ENCODE data around the gene ZNF79. TPM values are rescaled to one million over a fixed set of nuclear protein-coding genes. Genes with fewer than 3 reads are reported as not detected.
A peak's percentile ranks its signal among the peaks of the same experiment; 100 is the strongest.

The ZNF79 gene
- total and polyA plus RNA-seq, 2 experiments from 2014 or later = 2.2 to 6.3 TPM

DNA sequence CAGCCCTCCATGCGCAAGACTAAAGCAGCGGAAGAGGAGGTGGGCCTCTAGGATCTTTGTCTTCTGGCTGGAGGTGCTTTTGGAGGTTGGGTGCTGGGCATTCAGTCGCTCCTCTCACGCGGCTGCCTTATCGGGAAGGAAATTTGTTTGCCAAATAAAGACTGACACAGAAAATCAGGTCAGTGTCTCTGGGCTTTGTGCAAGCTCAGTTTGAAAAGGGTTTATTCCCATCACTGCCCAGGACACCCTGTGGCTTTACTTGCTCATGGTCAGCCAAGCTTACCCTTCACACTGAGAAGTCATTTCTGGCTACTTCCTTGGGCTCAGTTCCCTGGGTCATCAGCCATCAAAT, 16.7 kb upstream of the ZNF79 start:
- no peaks in the 10 kb centered on the region for H3K36me3 ChIP-seq (ENCODE audit: insufficient read depth)
- DNase-seq (ENCODE audit: low spot score) = no peak
- no peak overlapping the region for H2AFZ ChIP-seq
- H3K4me1 ChIP-seq (ENCODE audit: insufficient read depth) = no peaks in the 10 kb centered on the region
- H3K27ac ChIP-seq (ENCODE audit: low read depth) = peak overlapping the region; percentile 69; the same call in 1 of the 2 replicates
- Mint-ChIP-seq H3K27me3 (ENCODE audit: insufficient read depth, low read depth, poor library complexity) (peaks cover 10% of the 10 kb centered on the region), H3K9me3 (no peaks in the 10 kb centered on the region), H3K4me3 (no peak overlapping the region), H3K36me3 (ENCODE audit: low read depth) (peaks cover 2% of the 10 kb centered on the region), H3K27ac (no peak overlapping the region), H3K4me1 (peaks cover 2% of the 10 kb centered on the region; the same call in 2 of the 3 replicates)
- no peak overlapping the region for H3K4me2 ChIP-seq
- no peaks in the 10 kb centered on the region for H3F3A ChIP-seq (replicated peaks; ENCODE audit: low read depth)
- H3K27me3 ChIP-seq (ENCODE audit: insufficient read depth) = no peaks in the 10 kb centered on the region
- H3K4me3 ChIP-seq = no peak overlapping the region
- no peaks in the 10 kb centered on the region for H4K20me1 ChIP-seq (replicated peaks; ENCODE audit: insufficient read depth)
- TF ChIP-seq, protein P1, sequence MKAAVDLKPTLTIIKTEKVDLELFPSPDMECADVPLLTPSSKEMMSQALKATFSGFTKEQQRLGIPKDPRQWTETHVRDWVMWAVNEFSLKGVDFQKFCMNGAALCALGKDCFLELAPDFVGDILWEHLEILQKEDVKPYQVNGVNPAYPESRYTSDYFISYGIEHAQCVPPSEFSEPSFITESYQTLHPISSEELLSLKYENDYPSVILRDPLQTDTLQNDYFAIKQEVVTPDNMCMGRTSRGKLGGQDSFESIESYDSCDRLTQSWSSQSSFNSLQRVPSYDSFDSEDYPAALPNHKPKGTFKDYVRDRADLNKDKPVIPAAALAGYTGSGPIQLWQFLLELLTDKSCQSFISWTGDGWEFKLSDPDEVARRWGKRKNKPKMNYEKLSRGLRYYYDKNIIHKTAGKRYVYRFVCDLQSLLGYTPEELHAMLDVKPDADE (IDR thresholded peaks at IDR 0.05) = no peak
- TF ChIP-seq ZNF331 (CRISPR knock-in tag; IDR thresholded peaks at IDR 0.05; ENCODE audit: low read depth) = no peak
- TF ChIP-seq, protein P2, sequence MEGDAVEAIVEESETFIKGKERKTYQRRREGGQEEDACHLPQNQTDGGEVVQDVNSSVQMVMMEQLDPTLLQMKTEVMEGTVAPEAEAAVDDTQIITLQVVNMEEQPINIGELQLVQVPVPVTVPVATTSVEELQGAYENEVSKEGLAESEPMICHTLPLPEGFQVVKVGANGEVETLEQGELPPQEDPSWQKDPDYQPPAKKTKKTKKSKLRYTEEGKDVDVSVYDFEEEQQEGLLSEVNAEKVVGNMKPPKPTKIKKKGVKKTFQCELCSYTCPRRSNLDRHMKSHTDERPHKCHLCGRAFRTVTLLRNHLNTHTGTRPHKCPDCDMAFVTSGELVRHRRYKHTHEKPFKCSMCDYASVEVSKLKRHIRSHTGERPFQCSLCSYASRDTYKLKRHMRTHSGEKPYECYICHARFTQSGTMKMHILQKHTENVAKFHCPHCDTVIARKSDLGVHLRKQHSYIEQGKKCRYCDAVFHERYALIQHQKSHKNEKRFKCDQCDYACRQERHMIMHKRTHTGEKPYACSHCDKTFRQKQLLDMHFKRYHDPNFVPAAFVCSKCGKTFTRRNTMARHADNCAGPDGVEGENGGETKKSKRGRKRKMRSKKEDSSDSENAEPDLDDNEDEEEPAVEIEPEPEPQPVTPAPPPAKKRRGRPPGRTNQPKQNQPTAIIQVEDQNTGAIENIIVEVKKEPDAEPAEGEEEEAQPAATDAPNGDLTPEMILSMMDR (conservative IDR thresholded peaks at IDR 0.05; ENCODE audit: low read depth in 2 of 2) = no peak
- no peaks in the 10 kb centered on the region for H3K79me2 ChIP-seq (replicated peaks; ENCODE audit: insufficient read depth)
- ATAC-seq = no peak
- H3K9me2 ChIP-seq (ENCODE audit: insufficient read depth) = no peaks in the 10 kb centered on the region

DNA sequence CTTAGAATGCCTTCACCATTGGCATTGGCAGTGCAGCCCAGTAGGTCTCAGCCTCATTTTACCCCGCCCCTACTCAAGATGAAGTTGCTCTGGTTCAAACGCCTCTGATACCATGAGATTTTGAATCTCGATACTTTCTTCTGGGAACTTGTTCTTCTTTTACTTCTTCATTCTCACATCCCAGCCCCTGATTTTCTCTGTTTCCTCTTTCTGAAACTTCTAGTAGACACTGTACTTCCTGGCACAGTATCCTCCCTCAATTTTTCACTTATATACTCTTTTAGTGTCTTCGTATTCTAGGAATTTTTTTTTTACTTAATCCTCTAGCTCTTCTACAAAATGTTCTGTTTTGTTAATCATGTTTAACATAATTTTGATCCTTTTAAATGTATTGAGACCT, 13.1 kb upstream of the ZNF79 start:
- DNase-seq (ENCODE audit: low spot score) (no peak), ATAC-seq (no peak)
- no peaks in the 10 kb centered on the region for H3K9me2 ChIP-seq (ENCODE audit: insufficient read depth)

More for the DNA sequence above, 13.1 kb upstream of the ZNF79 start:
- Histone ChIP-seq H2AFZ (no peak overlapping the region), H4K20me1 (replicated peaks; ENCODE audit: insufficient read depth) (no peaks in the 10 kb centered on the region), H3K4me1 (ENCODE audit: insufficient read depth) (no peaks in the 10 kb centered on the region), H3K79me2 (replicated peaks; ENCODE audit: insufficient read depth) (no peaks in the 10 kb centered on the region), H3K4me2 (no peak overlapping the region), H3K4me3 (no peak overlapping the region), H3F3A (replicated peaks; ENCODE audit: low read depth) (no peaks in the 10 kb centered on the region), H3K36me3 (ENCODE audit: insufficient read depth) (no peaks in the 10 kb centered on the region), H3K27me3 (ENCODE audit: insufficient read depth) (no peaks in the 10 kb centered on the region), H3K27ac (ENCODE audit: low read depth) (no peak overlapping the region)
- TF ChIP-seq ZNF114 (CRISPR knock-in tag; IDR thresholded peaks at IDR 0.05) = no peak
- TF ChIP-seq STAT1 (IDR thresholded peaks at IDR 0.05; ENCODE audit: unreplicated experiment) = no peak
- no peak for TF ChIP-seq EZH2phosphoT487 (IDR thresholded peaks at IDR 0.05; ENCODE audit: unreplicated experiment)
- TF ChIP-seq, protein P1 (IDR thresholded peaks at IDR 0.05) = no peak
- TF ChIP-seq, protein P3, sequence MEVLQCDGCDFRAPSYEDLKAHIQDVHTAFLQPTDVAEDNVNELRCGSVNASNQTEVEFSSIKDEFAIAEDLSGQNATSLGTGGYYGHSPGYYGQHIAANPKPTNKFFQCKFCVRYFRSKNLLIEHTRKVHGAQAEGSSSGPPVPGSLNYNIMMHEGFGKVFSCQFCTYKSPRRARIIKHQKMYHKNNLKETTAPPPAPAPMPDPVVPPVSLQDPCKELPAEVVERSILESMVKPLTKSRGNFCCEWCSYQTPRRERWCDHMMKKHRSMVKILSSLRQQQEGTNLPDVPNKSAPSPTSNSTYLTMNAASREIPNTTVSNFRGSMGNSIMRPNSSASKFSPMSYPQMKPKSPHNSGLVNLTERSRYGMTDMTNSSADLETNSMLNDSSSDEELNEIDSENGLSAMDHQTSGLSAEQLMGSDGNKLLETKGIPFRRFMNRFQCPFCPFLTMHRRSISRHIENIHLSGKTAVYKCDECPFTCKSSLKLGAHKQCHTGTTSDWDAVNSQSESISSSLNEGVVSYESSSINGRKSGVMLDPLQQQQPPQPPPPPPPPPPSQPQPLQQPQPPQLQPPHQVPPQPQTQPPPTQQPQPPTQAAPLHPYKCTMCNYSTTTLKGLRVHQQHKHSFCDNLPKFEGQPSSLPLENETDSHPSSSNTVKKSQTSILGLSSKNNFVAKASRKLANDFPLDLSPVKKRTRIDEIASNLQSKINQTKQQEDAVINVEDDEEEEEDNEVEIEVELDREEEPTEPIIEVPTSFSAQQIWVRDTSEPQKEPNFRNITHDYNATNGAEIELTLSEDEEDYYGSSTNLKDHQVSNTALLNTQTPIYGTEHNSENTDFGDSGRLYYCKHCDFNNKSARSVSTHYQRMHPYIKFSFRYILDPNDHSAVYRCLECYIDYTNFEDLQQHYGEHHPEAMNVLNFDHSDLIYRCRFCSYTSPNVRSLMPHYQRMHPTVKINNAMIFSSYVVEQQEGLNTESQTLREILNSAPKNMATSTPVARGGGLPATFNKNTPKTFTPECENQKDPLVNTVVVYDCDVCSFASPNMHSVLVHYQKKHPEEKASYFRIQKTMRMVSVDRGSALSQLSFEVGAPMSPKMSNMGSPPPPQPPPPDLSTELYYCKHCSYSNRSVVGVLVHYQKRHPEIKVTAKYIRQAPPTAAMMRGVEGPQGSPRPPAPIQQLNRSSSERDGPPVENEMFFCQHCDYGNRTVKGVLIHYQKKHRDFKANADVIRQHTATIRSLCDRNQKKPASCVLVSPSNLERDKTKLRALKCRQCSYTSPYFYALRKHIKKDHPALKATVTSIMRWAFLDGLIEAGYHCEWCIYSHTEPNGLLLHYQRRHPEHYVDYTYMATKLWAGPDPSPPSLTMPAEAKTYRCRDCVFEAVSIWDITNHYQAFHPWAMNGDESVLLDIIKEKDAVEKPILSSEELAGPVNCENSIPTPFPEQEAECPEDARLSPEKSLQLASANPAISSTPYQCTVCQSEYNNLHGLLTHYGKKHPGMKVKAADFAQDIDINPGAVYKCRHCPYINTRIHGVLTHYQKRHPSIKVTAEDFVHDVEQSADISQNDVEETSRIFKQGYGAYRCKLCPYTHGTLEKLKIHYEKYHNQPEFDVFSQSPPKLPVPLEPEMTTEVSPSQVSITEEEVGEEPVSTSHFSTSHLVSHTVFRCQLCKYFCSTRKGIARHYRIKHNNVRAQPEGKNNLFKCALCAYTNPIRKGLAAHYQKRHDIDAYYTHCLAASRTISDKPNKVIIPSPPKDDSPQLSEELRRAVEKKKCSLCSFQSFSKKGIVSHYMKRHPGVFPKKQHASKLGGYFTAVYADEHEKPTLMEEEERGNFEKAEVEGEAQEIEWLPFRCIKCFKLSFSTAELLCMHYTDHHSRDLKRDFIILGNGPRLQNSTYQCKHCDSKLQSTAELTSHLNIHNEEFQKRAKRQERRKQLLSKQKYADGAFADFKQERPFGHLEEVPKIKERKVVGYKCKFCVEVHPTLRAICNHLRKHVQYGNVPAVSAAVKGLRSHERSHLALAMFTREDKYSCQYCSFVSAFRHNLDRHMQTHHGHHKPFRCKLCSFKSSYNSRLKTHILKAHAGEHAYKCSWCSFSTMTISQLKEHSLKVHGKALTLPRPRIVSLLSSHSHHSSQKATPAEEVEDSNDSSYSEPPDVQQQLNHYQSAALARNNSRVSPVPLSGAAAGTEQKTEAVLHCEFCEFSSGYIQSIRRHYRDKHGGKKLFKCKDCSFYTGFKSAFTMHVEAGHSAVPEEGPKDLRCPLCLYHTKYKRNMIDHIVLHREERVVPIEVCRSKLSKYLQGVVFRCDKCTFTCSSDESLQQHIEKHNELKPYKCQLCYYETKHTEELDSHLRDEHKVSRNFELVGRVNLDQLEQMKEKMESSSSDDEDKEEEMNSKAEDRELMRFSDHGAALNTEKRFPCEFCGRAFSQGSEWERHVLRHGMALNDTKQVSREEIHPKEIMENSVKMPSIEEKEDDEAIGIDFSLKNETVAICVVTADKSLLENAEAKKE (CRISPR knock-in tag; IDR thresholded peaks at IDR 0.05) = no peak
- TF ChIP-seq ZNF331 (CRISPR knock-in tag; IDR thresholded peaks at IDR 0.05; ENCODE audit: low read depth) = no peak
- TF ChIP-seq, protein P2 (conservative IDR thresholded peaks at IDR 0.05; ENCODE audit: low read depth in 2 of 2) = no peak
- no peak for TF ChIP-seq EZH2 (IDR thresholded peaks at IDR 0.05; ENCODE audit: low read depth, unreplicated experiment)
- no peak for TF ChIP-seq POLR2AphosphoS5 (IDR thresholded peaks at IDR 0.05; ENCODE audit: low read depth)
- peaks cover 4% of the 10 kb centered on the region for H3K27me3 Mint-ChIP-seq (ENCODE audit: insufficient read depth, low read depth, poor library complexity)
- H3K27ac Mint-ChIP-seq = no peak overlapping the region
- no peaks in the 10 kb centered on the region for H3K9me3 Mint-ChIP-seq
- peaks cover 2% of the 10 kb centered on the region; the same call in 2 of the 3 replicates for H3K4me1 Mint-ChIP-seq
- no peak overlapping the region for H3K4me3 Mint-ChIP-seq
- peaks cover 8% of the 10 kb centered on the region; the same call in 2 of the 3 replicates for H3K36me3 Mint-ChIP-seq (ENCODE audit: low read depth)

Measured in GM23338 (cell line).